Measurements from ENCODE around the gene CXorf58.
"Not testable (repeated sequence)": the region's sequence is repeated elsewhere in the genome, so short reads cannot be mapped to it uniquely, and the experiment has no call there.

Gene CXorf58

GRCh38 chrX:23952984-23953907 is 45.4 kb downstream of the CXorf58 start:
- peak; percentile 78 for DNase-seq (ENCODE audit: low read depth, low spot score)

DNA sequence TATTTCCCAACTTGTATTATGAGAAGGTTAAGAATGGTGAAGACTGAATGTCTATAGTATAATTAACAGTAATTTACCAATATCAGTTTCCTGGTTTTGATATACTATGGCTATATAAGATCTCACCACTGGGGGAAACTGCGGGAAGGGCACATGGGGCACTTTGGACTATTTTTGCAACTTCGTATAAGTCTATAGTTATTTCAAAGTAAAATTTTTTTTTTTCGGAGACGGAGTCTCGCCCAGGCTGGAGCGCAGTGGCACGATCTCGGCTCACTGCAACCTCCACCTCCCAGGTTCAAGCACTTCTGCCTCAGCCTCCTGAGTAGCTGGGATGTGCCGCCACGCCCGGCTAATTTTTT is 46.1 kb downstream of the CXorf58 start:
- DNase-seq (ENCODE audit: low read depth, low spot score) = no peak

- peak; percentile 68 for DNase-seq (ENCODE audit: low read depth, low spot score)
These were observed 46.6 kb downstream of the CXorf58 start for GRCh38 chrX:23954396-23954795.

DNA sequence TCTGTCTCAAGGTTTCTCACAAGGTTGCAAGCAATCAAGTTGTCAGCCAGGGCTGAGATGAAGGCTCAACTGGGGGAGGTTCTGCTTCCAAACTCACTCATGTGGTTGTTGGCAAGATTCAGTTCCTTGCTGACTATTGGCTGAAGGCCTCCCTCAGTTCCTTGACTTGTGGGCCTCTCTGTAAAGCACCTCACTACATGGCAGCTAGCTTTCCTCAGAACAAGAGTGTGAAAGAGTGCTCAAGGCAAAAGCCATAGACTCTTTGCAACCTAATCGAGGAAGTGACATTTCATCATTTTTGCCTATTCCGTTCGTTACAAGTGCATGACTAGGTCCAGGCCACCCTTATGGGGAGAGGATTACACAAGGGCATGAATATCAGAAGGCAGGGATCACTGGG is 52.0 kb downstream of the CXorf58 start:
- no peak for DNase-seq (ENCODE audit: low read depth, low spot score)

DNA sequence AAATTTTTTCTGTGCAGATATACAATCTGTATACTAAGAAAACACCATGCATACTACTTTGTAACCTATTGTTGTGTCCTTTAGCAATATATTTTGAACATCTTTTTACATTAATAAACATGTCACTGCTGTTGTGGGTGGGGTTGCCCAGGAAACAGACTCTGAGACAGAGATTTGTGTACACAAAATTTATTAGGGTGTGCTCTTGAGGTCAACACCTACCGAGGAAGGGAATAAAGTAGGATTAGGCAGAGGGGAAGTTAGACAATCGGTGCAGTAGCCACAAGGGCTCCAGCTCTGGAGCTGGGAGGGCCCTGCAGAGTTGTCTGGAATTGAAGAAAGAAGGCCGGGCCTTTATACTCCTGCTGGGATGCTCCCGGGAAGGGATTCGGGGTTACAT is 56.4 kb downstream of the CXorf58 start:
- no peak for DNase-seq (ENCODE audit: low read depth, low spot score)

DNA sequence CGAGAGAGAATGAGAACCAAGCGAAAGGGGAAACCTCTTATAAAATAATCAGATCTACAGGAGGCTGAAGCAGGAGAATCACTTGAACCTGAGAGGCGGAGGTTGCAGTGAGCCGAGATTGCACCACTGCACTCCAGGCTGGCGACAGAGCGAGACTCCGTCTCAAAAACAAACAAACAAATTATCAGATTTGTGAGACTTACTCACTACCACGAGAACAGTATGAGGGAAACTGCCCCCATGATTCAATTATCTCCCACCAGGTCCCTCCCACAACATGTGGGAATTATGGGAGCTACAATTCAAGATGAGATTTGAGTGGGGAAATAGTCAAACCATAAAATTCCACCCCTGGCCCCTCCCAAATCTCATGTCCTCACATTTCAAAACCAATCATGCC is 57.8 kb downstream of the CXorf58 start:
- not testable (repeated sequence) for DNase-seq (ENCODE audit: low read depth, low spot score)

DNA sequence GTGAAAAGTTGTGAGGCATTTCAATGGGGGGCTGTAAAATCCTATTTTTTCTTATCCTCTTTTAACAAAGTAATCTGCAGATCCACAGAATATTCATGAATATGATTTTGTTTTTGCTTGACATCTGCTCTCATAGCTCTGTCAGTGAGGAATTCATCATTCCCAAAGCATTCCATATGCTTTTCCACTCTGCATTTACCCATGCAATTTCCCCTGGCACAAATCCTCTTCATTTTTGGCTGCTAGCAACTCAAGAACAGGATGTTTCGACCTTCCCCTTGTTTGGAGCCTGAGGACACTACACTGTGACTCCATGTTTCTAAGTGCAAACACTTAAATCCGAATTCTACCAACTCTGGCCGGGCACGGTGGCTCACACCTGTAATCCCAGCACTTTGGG is 70.7 kb downstream of the CXorf58 start:
- DNase-seq (ENCODE audit: low read depth, low spot score) = no peak

- peak; percentile 45 for DNase-seq (ENCODE audit: low read depth, low spot score)
These were observed 72.2 kb downstream of the CXorf58 start for GRCh38 chrX:23980011-23980441.

DNA sequence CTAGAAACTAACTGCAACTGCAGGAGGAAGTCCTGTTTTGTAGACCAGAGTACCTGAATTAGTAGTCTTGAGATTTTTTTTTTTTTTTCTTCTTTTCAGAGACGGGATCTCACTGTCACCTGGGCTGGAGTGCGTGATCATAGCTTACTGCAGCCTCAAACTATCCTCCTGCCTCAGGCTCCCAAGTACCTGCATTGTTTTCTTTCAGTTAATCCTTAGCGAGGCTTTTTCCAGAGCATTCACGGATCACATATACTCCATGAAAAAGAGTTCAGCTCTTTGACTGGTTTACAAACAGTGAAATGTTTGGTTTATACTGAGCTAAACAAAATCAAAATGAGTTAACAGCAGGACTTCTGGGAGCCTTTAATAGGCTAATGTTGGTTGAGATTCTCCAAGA is 73.4 kb downstream of the CXorf58 start:
- peak; percentile 31 for DNase-seq (ENCODE audit: low read depth, low spot score)

DNA sequence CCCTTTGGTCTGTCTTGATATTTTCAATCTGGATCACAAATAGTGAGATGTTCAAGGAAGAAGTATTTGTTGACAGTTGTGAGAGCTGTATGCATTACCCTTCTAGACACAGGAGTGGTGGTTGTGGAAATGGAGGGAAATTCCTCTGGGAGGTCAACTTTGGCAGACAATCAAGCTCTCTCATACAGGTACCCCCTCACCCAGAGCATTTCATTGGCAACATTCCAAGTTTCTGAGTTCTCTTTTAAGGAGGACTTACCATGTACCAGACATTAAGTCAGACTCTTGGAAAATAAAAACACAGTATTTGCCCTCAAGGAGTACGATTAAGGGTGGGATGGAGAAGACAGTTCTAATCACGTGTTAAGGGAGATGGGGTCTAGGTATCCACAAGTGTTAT is 73.9 kb downstream of the CXorf58 start:
- DNase-seq (ENCODE audit: low read depth, low spot score) = no peak

DNA sequence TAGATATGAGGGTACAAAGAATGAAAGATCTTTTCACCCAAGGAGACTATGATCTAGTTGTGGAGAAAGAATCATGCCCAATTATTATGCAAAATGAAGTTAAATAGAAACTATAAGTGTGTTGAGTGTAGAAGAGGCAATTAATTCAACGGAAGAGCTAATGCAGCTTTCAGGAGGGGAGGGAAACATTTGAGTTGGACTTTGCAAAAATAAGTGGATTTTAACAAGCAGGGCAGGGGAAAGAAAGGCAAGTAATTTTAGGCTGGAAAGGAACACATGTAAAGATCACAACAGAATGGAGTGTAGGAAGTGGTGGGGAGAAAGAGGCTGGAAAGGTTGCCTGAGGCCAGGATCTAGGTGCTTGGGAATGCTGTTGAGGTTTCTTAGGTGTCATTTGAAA is 75.1 kb downstream of the CXorf58 start:
- DNase-seq (ENCODE audit: low read depth, low spot score) = peak; percentile 29

Measured in ELF-1 (cell line).